Left renal pelvis (tissue), 4 donors: Measurements from ENCODE around the gene C3orf85. TPM values are rescaled to one million over a fixed set of nuclear protein-coding genes. Genes with fewer than 3 reads are reported as not detected.
"Not testable (repeated sequence)": the region's sequence is repeated elsewhere in the genome, so short reads cannot be mapped to it uniquely, and the experiment has no call there.

ENCODE experiments used
- DNase-seq, 4 donors: peaks; one replicate each; pipeline ENCODE4 v3.0.0-alpha.2; 2013; ENCODE audit warnings: low read depth in 4 of 4, low spot score in 3 of 4
- polyA plus RNA-seq, 4 donors: library from polyadenylated mRNA; unstranded; fragments of 120-200 nt; gene quantifications; one replicate each; pipeline ENCODE4 v1.2.1, GENCODE V29; 2013; ENCODE audit not compliant: insufficient read length in 4 of 4

C3orf85 gene
- polyA plus RNA-seq, result 10 to 100 TPM in 3 of 4 donors, under 1 TPM in 1; 0.27 to 17.5 (median 12.9) TPM

GRCh38 chr3:109136523-109136922 is at the start of gene C3orf85:
Gene C3orf85 (plus strand): TSS chr3:109136719. CDS start chr3:109136848, 129 bp downstream.
- no peak for DNase-seq

GRCh38 chr3:109089265-109089664 is 47.3 kb upstream of the C3orf85 start:
- no peak for DNase-seq

- DNase-seq, result no peak
These were observed 44.7 kb upstream of the C3orf85 start for GRCh38 chr3:109091846-109092245.

GRCh38 chr3:109093561-109093960 is 43.0 kb upstream of the C3orf85 start:
- no peak for DNase-seq

- DNase-seq, result no peak
These were observed 41.4 kb upstream of the C3orf85 start for GRCh38 chr3:109095166-109095565.

- no peak for DNase-seq
These were observed 38.4 kb upstream of the C3orf85 start for GRCh38 chr3:109098079-109098644.

- no peak for DNase-seq
These were observed 26.9 kb upstream of the C3orf85 start for GRCh38 chr3:109109574-109109973.

GRCh38 chr3:109112946-109113760 is 23.4 kb upstream of the C3orf85 start:
- no peak for DNase-seq

GRCh38 chr3:109114746-109115145 is 21.8 kb upstream of the C3orf85 start:
- no peak for DNase-seq

GRCh38 chr3:109115451-109115850 is 21.1 kb upstream of the C3orf85 start:
- DNase-seq, result no peak

- DNase-seq, result no peak
These were observed 20.5 kb upstream of the C3orf85 start for GRCh38 chr3:109116031-109116430.

- DNase-seq, result no peak
These were observed 18.6 kb upstream of the C3orf85 start, which contains the start of gene MORC1 for GRCh38 chr3:109117939-109118338. Gene MORC1 (minus strand): TSS chr3:109118134. CDS start chr3:109118059, 75 bp downstream.

GRCh38 chr3:109118584-109118983 is 17.9 kb upstream of the C3orf85 start:
- DNase-seq, result no peak

GRCh38 chr3:109122690-109123089 is 13.8 kb upstream of the C3orf85 start:
- no peak for DNase-seq

GRCh38 chr3:109125902-109126301 is 10.6 kb upstream of the C3orf85 start:
- DNase-seq, result no peak

- no peak for DNase-seq
These were observed 9.0 kb upstream of the C3orf85 start for GRCh38 chr3:109127553-109127952.

GRCh38 chr3:109131276-109131675 is 5.2 kb upstream of the C3orf85 start:
- no peak for DNase-seq

- no peak for DNase-seq
These were observed 3.6 kb upstream of the C3orf85 start for GRCh38 chr3:109132801-109133473.

- not testable (repeated sequence) for DNase-seq
These were observed 3.1 kb upstream of the C3orf85 start for GRCh38 chr3:109133474-109133816.

- DNase-seq, result peak in 3 of 4 donors; percentile 41 to 56 (median 45)
These were observed 1.2 kb downstream of the C3orf85 start for GRCh38 chr3:109137761-109138160.

- no peak for DNase-seq
These were observed 3.8 kb downstream of the C3orf85 start for GRCh38 chr3:109140318-109140717.

GRCh38 chr3:109143646-109144045 is 7.1 kb downstream of the C3orf85 start:
- no peak for DNase-seq
